T follicular helper cell (primary cell): ENCODE data around the gene CWC15.
"Not testable (repeated sequence)": the region's sequence is repeated elsewhere in the genome, so short reads cannot be mapped to it uniquely, and the experiment has no call there.

Source experiments
- DNase-seq: peaks from one replicate; pipeline ENCODE4 v3.0.0-alpha.2; 2020; ENCODE audit warnings: low read depth

CWC15 gene

DNA sequence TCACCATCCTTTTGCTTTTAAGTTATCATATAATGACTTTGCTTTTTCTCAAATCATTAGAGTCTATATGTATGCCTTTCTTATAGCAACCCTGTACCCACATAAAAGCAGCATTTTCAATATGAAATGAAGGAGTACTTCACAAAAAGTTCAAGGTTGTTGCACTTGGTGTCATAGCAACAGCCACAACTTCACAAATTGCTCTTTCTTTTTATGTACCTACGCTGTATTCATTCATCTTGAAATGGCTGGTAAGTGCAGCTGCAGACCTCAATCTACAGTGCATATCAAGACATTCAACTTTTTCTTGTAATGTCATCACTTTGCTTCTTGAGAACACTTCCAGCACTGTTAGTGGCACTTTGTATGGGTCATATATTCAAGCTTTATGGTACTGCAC is 18.6 kb downstream of the CWC15 start:
- DNase-seq, result no peak

DNA sequence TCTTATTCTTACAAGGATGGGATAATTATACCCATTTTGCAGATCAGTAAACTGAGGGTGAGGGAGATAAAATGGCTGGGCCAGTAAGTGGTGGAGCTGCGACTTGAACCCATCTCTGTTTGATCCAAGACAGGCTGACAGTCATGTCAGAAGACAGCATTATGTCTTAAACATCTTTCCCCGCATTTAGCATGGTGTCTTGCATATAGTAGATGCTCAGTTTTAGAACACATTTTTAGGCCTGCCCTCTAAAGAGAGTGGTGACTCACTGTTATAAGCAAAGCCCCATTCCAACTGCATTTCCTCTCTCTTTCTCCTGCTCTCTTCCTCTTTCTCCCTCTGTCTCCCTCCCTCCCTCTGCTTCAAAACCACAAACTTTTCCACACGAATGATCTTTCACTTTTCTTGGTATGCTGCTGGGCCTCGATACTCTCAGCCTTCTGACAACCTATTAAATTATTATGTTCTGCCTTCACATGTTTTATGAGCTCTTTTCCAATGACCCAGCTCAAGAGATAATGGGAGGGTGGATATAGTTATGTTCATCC is 25.2 kb downstream of the CWC15 start:
- DNase-seq, result no peak

DNA sequence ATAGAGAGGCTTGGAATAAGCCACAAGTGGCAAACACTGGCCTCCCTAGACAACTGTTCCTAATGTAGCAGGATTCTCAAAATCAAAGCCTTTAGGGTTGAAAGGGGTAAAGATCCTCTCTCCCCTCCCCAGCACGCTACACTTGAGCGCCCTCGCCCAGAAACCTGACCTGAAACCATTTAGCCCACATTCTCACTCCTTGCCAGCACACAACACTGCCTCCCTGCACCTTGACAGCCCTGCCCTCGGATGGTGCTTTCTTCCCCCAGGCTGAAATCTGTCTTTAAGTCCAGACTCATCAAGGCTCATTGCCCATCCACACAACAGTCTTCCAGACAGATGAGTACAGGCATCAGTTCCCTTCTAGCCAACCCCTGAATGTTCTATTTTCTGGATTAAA is 26.5 kb downstream of the CWC15 start:
- DNase-seq, result no peak

DNA sequence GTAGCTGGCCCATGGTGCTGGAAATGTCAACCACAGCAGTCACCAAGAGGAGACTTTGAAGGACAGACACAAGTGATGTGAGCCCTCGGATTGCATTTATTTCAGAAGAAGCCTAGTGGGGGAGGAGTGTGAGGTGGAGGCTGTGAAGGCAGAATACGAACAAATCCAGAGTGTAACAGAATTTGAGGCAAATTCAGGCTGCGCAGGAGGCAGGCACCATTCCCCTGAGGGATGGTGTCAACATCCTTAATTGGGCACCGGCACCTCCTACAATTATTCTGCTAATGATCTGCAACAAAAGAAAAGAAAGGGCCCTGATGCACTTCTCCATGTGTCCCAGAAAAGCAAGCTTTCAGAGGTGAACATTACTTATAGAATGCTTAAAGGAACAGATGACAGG is 32.2 kb downstream of the CWC15 start:
- DNase-seq, result no peak

DNA sequence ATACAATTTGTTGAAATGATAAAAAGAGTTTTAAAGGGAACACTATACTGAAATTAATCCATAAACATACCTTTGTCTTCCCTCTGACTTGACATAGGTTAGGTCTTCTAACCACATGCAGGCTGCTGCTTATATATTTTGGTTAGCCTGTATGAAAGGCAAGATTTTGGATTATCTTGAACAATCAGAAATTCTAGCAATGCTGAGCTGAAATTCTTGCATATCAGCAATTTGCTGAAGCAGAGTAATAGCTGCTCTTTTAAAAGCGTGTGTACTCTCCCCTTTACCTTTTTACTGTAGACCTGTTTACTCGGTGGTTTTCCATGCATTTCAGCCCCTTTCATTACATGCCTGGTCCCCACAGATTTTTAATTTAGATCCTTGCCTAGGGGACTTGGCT is 34.0 kb downstream of the CWC15 start:
- no peak for DNase-seq

DNA sequence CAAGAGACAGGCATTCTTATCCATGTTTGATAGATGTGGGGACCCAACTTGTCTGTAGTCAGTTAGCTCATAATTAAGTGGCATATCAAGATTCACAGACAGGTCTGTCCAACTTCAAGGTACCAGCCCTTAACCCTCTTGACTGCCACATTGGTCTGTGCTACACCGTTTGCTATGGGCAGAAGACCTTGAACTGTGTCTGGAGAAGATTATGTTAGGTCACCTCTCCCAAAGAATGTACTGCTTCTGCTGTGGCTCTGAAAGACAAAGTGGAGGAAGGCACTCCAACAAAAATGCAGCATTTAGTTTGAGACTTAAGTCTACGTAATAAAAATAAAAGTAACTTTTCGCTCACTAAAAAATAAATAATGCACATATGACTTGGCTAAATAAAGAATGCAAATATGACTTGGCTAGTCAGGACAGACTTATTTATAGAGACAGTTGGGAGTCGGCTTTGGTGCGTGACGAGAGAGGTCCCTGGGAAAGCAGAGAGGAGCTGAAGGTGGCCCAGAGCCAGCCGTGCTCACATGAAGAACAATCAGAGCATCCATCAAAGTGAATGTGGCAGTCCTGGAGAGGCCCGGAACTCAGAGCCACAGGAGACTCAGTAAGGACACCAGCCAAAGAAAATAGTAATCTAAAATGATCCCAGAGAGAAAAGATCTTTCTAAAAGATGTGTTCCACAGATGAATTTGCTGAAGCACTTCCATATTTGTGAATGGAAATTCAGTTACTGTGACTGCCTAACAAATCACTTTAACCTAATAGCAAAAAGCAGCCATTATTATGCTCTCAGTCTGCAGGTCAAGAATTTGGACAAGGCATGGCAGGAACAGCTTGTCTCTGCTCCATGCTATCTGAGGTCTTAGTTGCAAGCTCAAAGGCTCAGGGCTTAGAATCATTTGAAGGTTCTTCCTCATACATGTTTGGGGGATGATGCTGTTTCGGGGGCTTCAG is 35.0 kb downstream of the CWC15 start:
- DNase-seq, result no peak

DNA sequence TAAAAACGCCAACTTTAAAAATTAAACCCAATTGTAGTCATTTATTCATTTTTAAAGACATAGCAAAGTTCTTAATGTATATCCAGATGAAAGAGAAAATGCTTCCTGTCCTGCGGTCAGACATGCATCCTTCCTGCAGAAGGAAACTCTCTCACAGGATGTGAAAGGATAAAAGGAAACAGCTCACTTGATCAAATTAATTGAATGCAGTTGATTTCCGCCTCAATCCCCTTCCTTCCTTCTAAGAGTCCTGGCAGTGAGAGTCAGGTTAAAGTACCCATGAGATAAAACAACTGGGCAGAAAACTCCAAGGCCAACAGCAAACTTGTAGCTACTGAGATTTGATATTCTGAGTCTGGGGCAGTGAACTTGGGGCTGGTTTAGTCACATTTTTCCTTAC is 38.5 kb downstream of the CWC15 start:
- DNase-seq, result no peak

DNA sequence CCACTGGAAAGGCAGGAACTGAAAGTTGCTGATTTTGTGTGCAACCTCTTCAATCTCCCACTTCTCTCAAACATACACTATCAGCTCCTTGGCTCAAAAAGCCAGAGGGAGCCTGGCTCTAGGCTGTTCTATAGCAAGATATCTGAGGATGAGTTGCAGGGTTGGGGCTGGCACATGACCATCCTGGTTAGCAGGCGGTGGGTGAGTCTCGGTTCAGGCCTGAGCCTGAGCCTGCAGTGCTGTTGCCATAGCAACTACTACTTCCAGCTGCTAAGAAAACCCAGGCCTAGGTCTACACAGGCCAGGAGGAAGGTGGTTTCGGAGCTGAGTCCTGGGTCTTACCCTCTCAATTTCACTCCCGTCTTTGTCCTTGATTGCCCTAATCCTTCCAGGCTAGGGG is 39.0 kb downstream of the CWC15 start:
- DNase-seq, result no peak

DNA sequence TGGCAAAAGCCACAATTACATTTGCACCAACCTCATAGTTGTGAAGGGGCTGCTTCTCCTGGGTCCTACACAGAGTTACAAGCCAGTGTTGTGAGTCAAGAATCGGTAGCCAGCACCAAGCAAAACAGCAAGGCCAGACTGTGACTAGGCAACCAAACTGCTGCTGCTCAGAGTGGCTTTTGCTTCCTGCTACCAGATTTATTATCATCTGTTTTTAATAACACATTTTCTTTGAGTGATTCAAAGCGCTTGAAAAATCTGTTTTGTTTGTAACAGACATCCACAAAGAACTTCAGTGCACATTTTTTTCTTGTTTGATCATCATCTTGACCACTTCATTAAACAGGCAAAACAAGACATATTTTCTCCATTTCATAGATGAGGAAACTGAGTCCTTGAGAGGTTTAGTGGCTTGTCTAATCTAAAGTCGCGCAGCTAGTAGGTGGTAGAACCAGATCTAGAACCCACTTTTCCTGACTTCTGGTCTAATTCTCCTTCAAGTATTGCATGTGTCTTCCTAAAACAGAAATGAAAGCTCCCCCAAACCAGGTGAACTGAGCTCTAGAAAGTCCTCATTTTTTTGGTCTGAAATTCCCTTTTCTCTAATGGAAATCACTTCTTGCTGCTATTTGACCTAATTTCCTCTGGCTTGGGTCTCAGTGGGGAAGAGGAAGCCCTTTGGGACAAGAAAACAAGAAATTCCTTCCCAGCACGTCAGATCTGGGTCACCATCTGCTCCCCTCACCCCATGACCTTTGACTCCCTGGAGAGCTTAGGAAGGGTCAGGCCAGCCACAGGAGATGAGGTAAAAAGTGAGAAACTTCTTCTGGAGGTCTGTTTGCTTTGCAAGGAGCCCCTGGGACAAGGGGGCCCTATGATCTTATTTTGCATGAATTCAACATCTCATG is 39.9 kb downstream of the CWC15 start:
- no peak for DNase-seq

DNA sequence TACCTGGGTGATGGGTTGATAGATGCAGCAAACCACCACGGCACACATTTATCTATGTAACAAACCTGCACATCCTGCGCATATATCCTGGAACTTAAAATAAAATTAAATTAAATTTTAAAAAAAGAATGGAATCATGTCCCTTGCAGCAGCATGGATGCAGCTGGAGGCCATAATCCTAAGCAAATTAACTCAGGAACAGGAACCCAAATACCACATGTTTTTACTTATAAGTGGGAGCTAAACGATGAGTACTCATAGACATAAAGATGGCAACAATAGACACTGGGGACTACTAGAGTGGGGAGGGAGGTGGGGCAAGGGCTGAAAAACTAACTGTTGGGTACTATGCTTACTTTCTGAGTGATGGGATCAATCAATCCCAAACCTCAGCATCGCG is 40.9 kb downstream of the CWC15 start:
- DNase-seq, result no peak

DNA sequence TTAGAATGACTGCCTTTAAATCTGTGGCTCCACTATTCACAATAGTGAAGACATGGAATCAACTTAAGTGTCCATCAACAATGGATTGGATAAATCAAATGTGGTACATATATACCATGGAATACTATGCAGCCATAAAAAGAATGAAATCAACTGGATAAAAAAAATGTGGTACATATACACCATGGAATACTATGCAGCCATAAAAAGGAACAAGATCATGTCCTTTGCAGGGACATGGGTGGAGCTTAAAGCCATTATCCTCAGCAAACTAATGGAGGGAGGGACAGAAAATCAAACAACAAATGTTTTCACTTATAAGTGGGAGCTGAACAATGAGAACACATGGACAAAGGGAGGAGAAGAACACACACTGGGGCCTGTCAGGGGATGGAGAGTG is 41.3 kb downstream of the CWC15 start:
- DNase-seq, result not testable (repeated sequence)

DNA sequence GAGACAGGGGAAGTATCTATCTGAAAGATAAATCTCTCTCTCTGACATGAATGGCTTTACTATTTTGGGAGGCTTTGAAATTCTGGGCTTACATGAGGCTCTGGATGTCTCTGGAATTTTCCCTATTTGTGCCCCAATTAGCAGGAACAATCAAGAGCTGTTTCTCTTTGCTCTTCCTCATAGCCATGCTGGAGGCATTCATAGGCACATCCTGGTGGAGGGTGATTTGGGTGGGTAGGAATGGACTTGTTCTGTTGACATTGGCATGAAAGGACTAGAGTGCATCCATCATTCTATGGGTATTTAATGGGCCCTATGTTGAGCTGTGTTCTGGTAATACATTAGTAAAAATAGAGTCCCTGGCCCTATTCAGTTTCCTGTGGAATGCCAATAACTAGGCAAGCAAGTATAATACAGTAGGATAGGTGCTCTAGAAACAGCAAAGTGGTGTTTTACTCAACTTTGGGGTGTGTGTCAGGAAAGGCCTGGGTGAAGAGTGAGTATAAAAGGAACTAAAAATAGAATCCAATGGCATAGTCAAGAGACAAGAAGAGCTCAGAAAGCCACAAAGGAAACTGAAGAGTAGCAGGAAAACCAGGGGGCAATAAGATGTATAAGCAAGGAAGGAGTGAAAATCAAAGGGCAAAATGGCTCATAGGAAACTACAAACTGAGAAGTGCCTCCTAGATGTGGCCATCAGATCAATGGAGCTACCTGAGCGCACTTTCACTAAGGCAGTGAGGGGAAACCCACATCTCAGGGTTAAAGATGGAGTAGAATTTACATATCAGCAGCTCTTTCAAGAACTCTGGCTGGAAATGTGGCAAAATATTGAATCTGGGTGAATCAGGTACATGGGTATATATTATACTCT is 45.0 kb downstream of the CWC15 start:
- no peak for DNase-seq

DNA sequence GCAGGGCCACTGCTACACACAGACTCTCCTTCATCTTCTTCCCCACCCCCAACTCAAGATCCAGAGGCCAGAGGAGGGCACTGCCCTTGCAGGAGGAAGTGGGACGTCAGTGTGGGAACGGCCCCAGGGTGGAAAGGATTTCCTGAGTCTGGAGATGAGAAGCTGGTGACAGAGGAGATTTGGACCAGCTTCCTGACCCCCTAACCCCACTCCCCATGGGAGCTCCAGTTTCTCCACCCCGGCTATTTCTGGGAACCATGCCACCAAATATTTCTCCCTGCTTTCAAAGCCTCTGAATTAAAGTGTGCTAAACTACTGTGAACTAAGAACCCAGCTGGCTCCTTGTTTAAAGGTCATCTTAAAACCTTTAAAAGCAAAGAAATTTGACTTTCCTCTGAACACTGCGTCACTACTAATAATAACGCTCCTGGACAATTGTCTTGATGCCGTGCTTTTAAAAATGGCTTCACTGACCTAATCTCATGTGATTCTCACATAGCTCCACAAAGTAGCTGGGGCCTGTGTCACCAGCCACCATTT is 46.6 kb downstream of the CWC15 start:
- no peak for DNase-seq

DNA sequence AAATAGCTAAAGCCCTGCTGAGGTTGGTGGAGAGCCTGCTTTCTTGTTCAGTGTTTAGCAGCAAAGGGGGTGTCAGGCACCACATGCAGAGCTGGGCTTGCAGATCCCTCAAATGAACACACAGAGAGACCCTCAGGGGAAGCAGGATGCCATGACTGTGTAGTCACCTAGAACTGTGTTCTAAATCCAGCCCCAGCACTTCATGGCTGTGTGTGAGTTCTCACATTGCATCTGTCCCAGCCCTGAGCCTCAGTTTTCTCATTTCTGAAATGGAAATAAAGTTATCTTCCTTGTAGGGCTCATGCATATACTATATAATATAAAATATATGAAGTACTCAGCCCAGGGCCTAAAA is 47.1 kb downstream of the CWC15 start:
- no peak for DNase-seq

DNA sequence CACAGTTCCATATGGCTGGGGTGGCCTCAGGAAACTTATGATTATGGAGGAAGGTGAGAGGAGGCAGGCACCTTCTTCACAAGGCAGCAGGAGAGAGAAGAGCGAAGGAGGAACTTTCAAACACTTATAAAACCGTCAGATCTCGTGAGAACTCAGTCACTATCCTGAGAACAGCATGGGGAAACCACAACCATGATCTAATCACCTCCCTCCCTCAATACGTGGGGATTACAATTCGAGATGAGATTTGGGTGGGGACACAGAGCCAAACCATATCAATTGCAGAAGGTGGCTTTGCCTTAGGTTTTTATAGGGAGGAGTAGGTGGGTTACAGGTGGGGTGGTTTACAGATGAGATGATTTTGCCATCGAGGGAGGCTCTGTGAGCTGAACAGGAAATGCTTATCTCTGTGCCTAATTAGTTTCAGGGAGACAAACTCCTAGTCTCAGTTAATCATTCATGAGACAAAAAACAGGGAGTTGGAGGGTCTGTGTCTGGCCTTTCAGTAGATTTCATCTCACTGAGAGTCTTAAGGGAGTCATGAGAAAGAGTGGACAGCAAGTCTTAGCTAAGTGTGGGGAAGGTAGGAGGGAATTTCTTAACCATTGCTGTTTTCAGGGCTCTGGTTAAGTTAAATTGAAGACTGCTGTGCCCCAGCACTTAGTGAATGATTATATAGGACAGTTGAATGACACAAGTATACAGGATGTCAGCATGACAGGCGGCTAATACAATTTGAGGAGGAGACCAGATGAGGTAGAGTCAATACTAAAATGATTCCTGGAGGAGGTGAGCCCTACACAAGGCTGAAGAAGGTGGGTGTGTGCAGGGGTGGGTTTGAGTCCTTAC is 47.7 kb downstream of the CWC15 start:
- no peak for DNase-seq

DNA sequence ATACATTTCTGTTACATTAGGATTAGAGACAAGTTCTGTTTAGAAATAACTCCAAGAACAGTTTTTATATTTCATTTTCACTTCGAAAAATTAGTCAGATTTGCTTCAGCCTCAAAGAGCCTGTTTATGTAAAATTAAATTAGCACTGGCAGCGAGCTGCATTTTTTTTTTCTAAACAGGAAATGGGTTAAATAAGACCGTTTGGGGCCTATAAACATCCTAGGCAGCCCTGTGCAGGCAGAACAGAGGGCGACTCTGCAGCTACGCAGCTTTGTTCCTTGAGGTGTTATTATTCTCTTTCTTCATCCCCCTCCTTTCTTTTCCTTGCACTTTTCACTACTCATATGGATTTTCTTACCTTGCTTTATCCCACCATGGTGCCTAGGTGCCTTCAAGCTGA is 48.7 kb downstream of the CWC15 start:
- no peak for DNase-seq

DNA sequence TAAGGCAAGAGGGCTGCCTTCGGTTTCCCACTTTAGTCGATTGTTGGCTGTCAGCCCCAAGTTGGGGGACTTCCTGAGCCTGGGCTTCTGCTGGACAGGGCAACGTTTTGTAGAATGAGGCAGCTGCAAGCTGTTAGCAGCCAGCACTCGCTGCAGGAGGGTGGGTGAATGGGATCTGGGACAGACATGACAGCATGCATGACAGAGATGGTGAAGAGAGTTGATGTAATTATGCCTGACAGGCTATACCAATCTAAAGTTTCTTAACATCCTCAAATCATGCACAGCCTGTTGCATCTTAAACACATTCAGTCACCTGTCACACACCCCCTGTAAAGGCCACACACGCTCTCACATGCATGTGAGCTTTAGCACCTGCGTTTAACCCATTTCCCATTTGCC is 49.2 kb downstream of the CWC15 start:
- DNase-seq, result no peak

DNA sequence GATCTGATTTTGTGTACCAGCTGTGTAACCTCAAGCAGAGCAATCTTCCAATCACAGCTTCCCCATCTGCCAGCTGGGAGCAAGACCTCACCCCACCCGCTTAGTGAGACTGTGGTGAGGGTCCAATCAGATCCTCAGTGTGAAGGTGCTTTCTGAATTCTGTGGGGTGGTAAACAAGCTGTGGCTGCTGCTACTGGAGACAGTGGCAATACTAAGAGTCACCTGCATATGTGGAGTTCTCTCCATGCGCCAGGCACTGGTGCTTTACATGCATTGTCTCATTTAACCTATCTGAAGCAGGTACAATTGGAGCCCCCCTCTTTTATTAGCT is 50.4 kb downstream of the CWC15 start:
- no peak for DNase-seq

DNA sequence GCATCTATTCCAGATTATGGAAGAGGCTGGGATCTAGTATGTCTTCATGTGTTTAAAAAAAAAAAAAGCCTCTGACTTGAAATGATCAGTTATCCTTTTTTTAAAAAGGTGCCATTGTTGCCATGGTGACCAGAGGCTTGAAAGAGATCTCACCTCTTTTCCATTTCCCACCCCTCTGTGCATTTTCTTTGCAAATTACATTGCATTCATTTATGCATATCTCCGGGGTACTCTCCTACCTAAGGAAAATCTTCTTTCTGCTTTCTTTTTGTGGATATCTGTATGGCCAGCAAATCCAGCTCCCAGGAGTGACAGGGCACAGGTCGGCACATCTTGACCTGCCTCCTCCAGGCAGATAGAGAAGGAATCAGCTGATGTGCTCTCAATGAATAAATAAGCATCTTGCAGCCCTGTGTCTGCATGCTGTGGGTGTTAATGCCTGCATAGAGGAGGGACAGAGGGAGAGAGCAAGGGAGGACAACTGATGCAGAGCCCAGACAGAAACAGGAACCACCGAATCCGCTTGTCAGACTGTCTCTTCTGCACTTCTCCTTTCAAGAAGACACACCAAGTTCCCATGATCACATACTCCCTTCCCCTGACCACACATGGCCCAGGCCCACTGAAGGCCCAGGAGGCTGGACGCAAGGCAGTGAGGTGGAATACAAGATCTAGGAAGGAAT is 50.9 kb downstream of the CWC15 start:
- no peak for DNase-seq

DNA sequence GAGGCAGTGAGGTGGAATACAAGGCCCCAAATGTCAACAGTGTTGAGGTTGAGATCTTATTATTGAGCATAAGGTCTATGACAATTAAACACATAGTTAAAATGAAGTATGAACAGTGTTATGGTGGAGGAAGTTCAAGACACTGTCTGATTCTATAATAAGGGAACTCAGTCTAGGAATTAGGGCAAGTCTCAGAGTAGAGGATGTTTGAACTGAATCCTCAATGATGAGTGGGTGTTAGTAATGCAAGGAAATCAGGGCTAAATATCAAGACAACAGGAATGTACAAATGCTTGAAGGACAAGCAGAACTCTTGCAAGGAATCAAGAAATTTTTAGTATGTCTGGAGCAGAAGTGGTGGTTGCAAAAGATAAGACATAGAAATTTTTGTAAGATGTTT is 53.0 kb downstream of the CWC15 start:
- no peak for DNase-seq
